SK-MEL-5 (cell line): ENCODE measurements around the gene ASS1. TPM values are rescaled to one million over a fixed set of nuclear protein-coding genes. Genes with fewer than 3 reads are reported as not detected.
A peak's percentile ranks its signal among the peaks of the same experiment; 100 is the strongest.

ENCODE experiments used
- DNase-seq: peaks from one replicate; pipeline ENCODE4 v3.0.0-alpha.2; 2016; ENCODE audit warnings: low read depth, low spot score
- in situ Hi-C: cut with HindIII; loops from 2 replicates; pipeline ENCODE4 v1.10.0; 2016; ENCODE audit warnings: low sequenced_read_pairs, high pct_unique_total_duplicates, low pct_unique_long_range_greater_than_20kb
- total RNA-seq: library from RNA; depleted of rRNA; stranded (reverse); fragments of >200 nt; shearing (Covaris generic); gene quantifications from 2 replicates; pipeline ENCODE4 v1.2.3, GENCODE V29; 2014

Gene ASS1
- total RNA-seq, 1 experiment from 2014 or later: 3.7 TPM

DNA sequence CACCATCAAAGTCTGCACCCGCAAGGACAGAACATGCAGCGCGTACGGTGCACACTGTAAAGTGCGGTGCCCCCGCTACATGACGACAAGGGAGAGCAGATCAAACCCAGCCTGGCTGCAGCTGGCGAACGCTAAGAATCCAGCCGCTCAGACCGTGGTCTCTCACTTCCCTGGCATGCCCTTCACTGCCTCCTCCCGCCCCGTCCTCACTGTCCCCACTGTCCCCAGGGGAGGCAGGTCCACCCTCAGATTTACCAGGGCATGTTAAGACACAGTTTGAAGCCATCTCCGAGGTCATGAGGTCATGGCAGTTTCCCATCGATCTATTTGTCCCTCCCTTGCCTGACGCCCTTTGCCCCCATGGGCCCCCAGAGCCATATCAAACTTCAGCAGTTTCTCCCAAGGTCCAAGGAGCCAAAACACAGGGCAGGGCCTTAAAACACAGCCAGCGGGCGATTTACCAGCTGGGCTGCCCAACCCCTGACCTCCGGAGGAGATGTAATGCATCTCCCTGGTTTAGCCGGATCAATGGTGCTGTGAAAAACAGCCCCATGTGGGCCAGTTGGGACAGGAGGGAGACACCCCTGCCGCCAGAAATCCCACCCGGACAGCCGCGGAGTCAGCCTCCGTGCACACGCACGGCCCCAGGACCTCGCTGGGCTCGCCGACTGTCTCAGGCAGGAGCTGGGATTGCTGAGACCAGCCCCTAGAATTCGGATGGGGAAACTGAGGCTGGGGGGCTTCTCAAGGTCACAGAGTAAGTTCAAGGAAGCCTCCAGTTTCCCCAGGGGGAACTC is 82.3 kb downstream of the ASS1 start:
- in situ Hi-C loops: no loop called here
- no peak for DNase-seq

GRCh38 chr9:130527651-130528310 is 83.0 kb downstream of the ASS1 start:
- in situ Hi-C loops: no loop called here
- no peak for DNase-seq

GRCh38 chr9:130528674-130529073 is 83.9 kb downstream of the ASS1 start:
- in situ Hi-C loops: no loop called here
- DNase-seq: no peak

DNA sequence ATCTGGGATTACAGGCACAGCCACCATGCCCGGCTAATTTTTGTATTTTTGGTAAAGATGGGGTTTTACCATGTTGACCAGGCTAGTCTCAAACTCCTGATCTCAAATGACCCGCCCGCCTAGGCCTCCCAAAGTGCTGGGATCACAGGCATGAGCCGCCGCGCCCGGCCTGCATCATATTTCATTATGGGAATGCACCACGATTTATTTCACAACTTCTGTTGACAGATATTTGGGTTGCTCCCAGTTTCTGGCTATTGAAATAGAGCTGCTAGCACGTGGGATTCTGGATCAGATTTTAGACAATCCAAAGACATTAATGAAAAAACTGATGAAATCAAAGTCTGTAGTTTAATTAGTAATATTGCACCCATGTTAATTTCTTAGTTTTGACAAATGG is 86.2 kb downstream of the ASS1 start:
- DNase-seq: no peak

GRCh38 chr9:130531670-130532069 is 86.9 kb downstream of the ASS1 start:
- in situ Hi-C loops: no loop called here
- DNase-seq: no peak

More for the DNA sequence above, 86.2 kb downstream of the ASS1 start:
- in situ Hi-C loops: no loop called here

DNA sequence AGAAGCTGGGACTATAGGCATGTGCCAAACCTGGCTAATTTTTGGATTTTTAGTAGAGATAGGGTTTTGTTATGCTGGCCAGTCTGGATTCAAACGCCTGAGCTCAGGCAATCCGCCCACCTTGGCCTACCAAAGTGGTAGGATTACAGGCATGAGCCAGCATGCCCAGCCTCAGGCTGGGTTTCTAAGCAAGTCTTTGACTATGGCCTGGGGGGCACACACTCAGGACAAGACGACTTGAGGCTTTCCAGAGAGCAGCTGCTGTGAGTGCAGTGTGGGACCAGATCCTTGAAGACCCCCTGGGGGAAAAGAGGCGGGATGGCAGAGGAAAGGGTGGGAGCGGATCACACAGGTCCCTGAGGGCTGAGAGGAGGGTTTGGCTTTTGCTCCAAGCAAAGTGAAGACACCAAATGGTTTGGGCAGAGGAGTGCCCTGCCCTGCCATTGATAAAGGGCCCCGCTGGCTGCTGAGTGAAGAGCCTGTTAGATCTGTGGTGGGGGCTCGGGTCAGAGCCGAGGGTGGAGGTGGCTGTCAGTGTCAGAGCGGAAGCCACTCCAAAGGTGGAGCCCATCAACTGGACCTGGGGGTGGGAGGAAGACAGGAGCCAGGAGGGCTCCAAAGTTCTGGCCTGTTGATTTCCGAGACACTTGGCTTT is 87.8 kb downstream of the ASS1 start:
- in situ Hi-C loops: no loop called here
- no peak for DNase-seq

GRCh38 chr9:130535818-130536521 is 91.2 kb downstream of the ASS1 start:
- in situ Hi-C loops: no loop called here
- DNase-seq: no peak

- in situ Hi-C loops: no loop called here
- DNase-seq: no peak
Measured at GRCh38 chr9:130536701-130537107, 91.9 kb downstream of the ASS1 start.

GRCh38 chr9:130537346-130538050 is 92.7 kb downstream of the ASS1 start:
- in situ Hi-C loops: no loop called here
- no peak for DNase-seq

DNA sequence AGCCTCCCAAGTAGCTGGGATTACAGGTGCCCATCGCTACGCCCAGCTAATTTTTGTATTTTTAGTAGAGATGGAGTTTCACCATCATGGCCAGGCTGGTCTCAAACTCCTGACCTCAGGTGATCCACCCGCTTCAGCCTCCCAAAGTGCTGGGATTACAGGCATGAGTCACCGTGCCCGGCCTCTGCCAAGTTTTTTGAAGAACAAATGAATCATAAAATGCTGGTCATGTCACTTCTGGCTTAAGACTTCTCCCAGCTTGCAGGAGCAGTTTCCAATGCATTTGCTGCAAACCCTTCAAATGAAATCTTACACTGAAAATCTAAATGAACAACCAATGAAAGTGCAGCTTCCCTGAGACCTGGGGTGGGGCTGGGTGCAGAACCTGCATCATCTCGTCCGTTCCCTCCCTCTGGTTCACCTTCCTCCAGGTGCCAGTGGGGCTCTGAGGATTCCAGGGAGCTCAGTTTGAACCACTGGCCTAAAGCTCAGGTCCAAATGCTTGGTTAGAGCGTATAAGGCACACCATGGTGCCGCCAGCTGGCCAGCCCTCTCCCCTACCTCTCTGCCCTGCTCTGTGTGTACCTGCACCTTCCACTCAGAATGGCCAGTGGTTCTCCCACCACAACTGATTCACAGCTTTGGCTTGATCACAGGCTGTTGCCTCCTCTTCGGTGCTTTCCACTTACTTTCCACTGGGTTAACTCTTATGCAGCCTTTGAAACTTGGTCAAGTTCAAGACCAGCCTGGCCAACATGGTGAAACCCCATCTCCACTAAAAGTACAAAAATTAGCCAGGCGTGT is 94.9 kb downstream of the ASS1 start:
- in situ Hi-C loops: no loop called here
- DNase-seq: no peak

GRCh38 chr9:130541533-130541932 is 96.8 kb downstream of the ASS1 start:
- in situ Hi-C loops: no loop called here
- DNase-seq: no peak

DNA sequence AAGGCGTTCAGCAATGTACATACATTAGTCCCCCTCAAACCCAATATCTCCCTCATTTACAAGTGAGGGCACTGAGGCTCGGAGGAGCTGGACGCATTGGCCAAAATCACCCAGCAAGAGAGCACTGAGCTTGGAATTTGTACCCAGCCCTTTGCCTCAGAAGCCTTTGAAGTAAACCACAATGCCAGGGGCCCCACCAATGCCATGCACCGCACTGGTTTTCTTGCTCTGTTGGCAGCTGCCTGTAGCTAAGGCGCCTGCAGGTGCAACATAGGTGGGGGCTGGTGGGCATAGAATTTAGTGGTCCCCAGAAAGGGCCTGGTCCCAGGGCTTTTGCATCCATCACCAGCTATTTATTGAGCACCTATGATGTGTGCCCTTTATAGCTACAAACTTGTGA is 97.3 kb downstream of the ASS1 start:
- in situ Hi-C loops: no loop called here
- DNase-seq: no peak

DNA sequence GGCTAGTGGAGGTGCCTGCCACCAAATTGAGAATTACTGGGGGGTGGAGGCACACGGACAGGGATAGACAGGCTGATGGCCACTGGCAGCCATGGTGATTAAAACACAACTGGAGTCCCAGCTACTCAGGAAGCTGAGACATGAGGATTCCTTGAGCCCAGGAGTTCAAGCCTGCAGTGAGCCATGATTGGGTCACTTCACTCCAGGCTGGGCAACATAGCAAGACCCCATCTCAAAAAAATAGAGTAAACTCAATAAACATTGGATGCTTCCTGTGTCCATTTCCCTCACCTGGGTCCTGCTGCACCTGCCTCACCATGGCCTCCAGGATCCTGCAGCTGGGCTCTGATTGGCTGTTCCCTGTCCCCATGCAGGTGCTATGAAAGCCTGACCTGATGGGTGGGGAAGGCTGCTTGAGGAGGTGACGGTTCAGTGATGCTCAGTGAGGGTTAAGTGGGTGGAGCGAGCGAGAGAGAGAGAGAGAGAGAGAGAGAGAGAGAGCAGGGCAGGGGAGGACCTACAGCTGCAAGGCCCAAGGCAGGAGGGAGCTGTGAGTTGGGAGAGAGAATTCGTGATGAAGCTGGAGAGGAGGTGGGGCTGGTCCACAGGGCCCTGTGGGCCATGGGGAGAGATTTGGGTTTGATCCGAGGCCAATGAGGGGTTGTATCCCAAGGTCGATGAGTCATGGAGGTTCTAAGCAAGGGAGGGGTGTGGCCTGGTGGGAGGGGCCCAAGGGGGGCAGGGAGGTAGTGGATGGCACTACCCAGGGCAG is 97.9 kb downstream of the ASS1 start:
- DNase-seq: peak; percentile 13
- in situ Hi-C loops: no loop called here

GRCh38 chr9:130543368-130543767 is 98.6 kb downstream of the ASS1 start:
- in situ Hi-C loops: no loop called here
- DNase-seq: no peak

- no peak for DNase-seq
- in situ Hi-C loops: no loop called here
Measured at GRCh38 chr9:130543859-130544258, 99.1 kb downstream of the ASS1 start.

DNA sequence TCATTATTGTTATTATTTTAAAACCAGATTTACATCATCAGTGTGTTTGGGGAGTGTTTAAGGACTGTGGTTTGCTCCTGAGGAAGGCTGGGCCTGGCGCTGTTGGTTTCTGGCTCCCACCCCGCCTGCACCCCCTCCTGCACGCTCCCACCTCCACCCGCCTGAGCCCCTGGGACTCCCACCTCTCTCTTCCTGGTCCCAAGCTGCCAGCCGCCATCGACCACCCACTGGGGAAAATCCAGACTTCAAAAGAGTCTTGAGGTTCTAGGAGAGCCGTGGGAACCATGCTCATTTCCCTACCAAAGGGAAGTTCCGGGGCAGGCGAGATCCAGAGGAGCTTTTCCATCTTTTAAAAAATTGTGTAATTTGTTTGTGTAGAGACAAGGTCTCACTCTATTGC is 99.6 kb downstream of the ASS1 start:
- DNase-seq: no peak
- in situ Hi-C loops: no loop called here
